AG04449 (cell line): Measurements from ENCODE around the gene SDR42E2.

ENCODE experiments used
- CTCF ChIA-PET: fragments of 350-600 bp; formaldehyde crosslinking; extraction: SDS; loops from one replicate; lab custom pipeline; 2021; ENCODE audit warnings: antibody characterized with exemption; lab: Yijun Ruan, JAX
- POLR2A ChIA-PET: fragments of 400-600, 350-600 bp; formaldehyde crosslinking; extraction: SDS; loops from one replicate; lab custom pipeline; 2020; ENCODE audit warnings: antibody characterized with exemption, inconsistent platforms; lab: Yijun Ruan, JAX
- DNase-seq: peaks from one replicate; pipeline ENCODE4 v3.0.0-alpha.2; 2010; ENCODE audit warnings: low read depth, low spot score
- H3K4me3 ChIP-seq: 2 replicates; pipeline ENCODE4 v1.5.1; 2011; ENCODE audit warnings: low read depth, mild to moderate bottlenecking, control low read depth, low read length
- TF ChIP-seq, protein P1 (sequence below): IDR thresholded peaks from one replicate; pipeline ENCODE4 v1.5.1; 2011; ENCODE audit warnings: mild to moderate bottlenecking, moderate library complexity, low read length, control low read depth, inconsistent platforms; ENCODE audit not compliant: insufficient read depth; ENCODE audit errors: missing control alignments

Gene SDR42E2

GRCh38 chr16:22206013-22206841, 43.9 kb downstream of the SDR42E2 start, which contains the start of gene EEF2K:
TSS of gene EEF2K (plus strand) at chr16:22206278. CDS start at chr16:22225730, 19,452 bp downstream.
- DNase-seq, result peak; percentile 61
- peak within 1 kb of the TSS; percentile 81 for H3K4me3 ChIP-seq
- CTCF ChIA-PET, result interaction anchor here (0.8 to 9.4 kb wide), 5 partner anchors 11 to 93 kb away, joined by 3 to 110 read pairs (median 7); partner anchors contain the start of gene POLR3E
- POLR2A ChIA-PET, result interaction anchor here (0.6 to 1.1 kb wide), 2 partner anchors 9 to 55 kb away, joined by 3 to 5 read pairs; no protein-coding TSS in a partner anchor
- TF ChIP-seq, protein P1, sequence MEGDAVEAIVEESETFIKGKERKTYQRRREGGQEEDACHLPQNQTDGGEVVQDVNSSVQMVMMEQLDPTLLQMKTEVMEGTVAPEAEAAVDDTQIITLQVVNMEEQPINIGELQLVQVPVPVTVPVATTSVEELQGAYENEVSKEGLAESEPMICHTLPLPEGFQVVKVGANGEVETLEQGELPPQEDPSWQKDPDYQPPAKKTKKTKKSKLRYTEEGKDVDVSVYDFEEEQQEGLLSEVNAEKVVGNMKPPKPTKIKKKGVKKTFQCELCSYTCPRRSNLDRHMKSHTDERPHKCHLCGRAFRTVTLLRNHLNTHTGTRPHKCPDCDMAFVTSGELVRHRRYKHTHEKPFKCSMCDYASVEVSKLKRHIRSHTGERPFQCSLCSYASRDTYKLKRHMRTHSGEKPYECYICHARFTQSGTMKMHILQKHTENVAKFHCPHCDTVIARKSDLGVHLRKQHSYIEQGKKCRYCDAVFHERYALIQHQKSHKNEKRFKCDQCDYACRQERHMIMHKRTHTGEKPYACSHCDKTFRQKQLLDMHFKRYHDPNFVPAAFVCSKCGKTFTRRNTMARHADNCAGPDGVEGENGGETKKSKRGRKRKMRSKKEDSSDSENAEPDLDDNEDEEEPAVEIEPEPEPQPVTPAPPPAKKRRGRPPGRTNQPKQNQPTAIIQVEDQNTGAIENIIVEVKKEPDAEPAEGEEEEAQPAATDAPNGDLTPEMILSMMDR, result peak; percentile 89

DNA sequence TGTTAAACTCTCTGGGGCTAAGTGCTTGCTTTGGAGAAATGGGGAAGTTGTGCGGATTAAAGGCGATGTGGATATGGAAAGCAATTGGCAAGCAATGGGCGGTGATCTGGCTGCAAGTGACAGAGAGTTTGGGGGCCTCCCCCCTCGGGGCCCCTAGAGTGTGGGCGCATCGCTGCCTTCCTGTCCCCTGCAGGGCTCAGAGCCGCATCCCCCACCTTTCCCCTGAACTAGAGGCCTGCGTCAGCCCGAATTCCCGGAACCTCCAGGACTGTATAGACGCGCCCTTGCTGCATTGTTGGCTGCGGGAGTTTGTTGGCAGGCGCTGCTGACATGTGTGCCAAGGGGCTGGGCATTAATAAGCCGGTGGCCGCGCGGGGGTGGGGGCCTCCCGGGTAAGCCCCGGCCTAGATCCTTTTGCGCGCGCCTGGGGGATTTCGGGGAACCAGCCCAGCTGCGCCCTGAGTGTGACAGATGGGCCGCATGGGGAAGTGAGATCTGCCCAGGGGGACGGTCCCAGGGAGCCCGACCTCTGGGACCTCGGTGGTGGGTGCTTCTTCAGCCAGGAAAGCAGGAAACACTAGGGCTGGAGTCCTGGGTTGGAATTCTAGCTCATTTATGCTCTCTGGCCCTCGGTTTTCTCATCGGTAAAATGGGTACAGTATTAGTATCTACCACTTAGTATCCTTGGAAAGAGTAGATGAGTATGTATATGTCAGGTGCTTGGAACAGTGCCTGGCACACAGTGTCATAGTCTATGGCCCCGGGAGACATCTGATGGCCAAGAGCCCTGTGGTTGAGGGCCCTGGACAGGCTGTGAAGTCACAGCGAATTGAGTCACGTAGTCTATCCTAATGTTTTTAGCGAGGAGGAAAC, 44.8 kb downstream of the SDR42E2 start:
- POLR2A ChIA-PET, result interaction anchor here (0.6 to 1.1 kb wide), 2 partner anchors 9 to 54 kb away, joined by 3 to 5 read pairs; no protein-coding TSS in a partner anchor
- CTCF ChIA-PET, result interaction anchor here (0.8 to 9.4 kb wide), 11 partner anchors 8 to 92 kb away, joined by 3 to 110 read pairs (median 5); partner anchors contain the start of gene POLR3E
- DNase-seq, result no peak
- TF ChIP-seq, protein P1, result no peak
- peak overlapping the region; percentile 81 for H3K4me3 ChIP-seq

DNA sequence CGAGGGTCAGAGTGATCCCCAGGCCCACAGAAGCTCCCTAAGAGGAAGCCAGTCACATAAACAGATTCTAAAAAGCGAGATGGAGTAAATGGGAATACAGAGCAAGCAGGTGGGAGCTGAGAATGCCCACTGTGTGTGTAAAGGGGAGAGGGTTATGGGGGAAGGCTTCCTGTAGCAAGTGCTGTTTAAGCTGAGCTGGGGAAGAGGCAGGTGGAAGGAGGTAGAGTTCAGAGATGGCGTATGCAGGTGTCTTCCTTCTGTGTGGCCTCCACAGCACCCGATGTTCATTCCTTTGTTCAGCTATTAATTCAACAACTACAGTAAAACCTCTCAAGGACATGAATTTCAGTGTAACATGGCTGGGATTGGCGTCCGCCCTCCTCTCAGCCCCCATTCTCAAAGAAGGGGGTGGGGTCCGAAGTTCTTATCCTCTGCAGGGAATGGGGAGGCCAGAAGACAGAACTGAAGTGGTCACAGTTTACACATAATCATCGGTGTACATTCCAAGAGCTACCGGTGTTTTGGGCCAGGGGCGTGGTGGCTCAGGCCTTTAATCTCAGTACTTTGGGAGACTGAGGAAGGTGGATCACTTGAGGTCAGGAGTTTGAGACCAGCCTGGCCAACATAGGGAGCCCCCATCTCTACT, 45.5 kb downstream of the SDR42E2 start:
- DNase-seq, result no peak
- ChIA-PET CTCF (interaction anchor here (0.9 to 9.4 kb wide), 9 partner anchors 8 to 91 kb away, joined by 3 to 110 read pairs (median 5); partner anchors contain the start of gene POLR3E), POLR2A (no interaction called here)
- peak overlapping the region; percentile 81 for H3K4me3 ChIP-seq
- TF ChIP-seq, protein P1, result no peak

DNA sequence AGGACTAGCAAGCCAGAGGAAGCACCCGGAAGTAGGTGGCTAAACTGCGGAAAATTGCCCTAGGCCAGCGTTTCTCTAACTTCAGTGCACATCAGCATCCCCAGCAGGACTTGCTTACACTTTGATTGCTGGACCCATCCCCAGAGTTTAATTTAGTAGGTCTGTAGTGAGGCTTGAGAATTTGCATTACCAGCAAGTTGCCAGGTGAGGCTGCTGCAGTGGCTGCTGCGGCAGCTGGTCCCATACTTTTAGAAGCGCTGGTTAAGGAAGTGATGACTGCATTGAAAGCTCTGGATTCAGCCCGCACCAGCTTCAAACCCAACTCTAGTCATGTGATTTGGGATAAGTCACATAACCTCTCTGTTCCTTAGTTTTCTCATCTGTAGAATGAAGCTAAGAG, 48.0 kb downstream of the SDR42E2 start:
- POLR2A ChIA-PET, result no interaction called here
- TF ChIP-seq, protein P1, result no peak
- no peak for DNase-seq
- CTCF ChIA-PET, result interaction anchor here (1.1 to 9.4 kb wide), 2 partner anchors 29 to 89 kb away, joined by 3 to 110 read pairs; partner anchors contain the start of gene POLR3E
- H3K4me3 ChIP-seq, result no peak overlapping the region

GRCh38 chr16:22210854-22211253, 48.5 kb downstream of the SDR42E2 start:
- H3K4me3 ChIP-seq, result no peak overlapping the region
- ChIA-PET CTCF (interaction anchor here (9.4 kb wide), 1 partner anchor 88 kb away, joined by 110 read pairs; the partner anchor contains the start of gene POLR3E), POLR2A (no interaction called here)
- TF ChIP-seq, protein P1, result no peak
- no peak for DNase-seq
